ENCODE measurements around the gene C21orf58. TPM values are rescaled to one million over a fixed set of nuclear protein-coding genes. Genes with fewer than 3 reads are reported as not detected.
A peak's percentile ranks its signal among the peaks of the same experiment; 100 is the strongest.

The C21orf58 gene
- polyA plus RNA-seq, 3 donors: 0.15 to 0.73 (median 0.21) TPM

GRCh38 chr21:46322351-46323226 is 1.1 kb downstream of the C21orf58 start:
- peak in 2 of 3 donors; percentile 6 to 20 for DNase-seq
- WGBS (ENCODE audit: insufficient coverage): under 1% methylated on average over 45 of the region's 50 CpGs
- H3K36me3 ChIP-seq (replicated peaks in 1 of 2; ENCODE audit: control insufficient read depth in 1 of 2, insufficient read depth in 2 of 2, low read length in 2 of 2): peaks cover 0 to 4% of the 10 kb centered on the region in 2 donors
- H3K4me3 ChIP-seq (replicated peaks in 1 of 3; ENCODE audit: low read depth in 2 of 3, low read length in 3 of 3): peak overlapping the region; percentile 82 to 100 (median 96)
- peaks cover 47% of the 10 kb centered on the region for H3K4me1 Mint-ChIP-seq
- H3K4me1 ChIP-seq (ENCODE audit: control insufficient read depth in 1 of 2, insufficient read depth in 2 of 2, low read length in 2 of 2): peaks cover 43 to 47% of the 10 kb centered on the region in 2 donors
- peak overlapping the region in 1 of 2 donors; percentile 47 for H3K27ac ChIP-seq (ENCODE audit: low read depth in 1 of 2, low read length in 2 of 2)
- peak overlapping the region; percentile 37 to 82 (median 61) for H3K27ac Mint-ChIP-seq
- peak overlapping the region; percentile 67 for H3K9ac ChIP-seq (ENCODE audit: insufficient read depth, low read length, poor library complexity, severe bottlenecking)
- H3K36me3 Mint-ChIP-seq: peaks cover 6 to 11% of the 10 kb centered on the region in 2 donors
- peak overlapping the region; percentile 90 for H3K4me2 ChIP-seq (replicated peaks; ENCODE audit: extremely low read depth, low read length, poor library complexity, severe bottlenecking)
- H2AFZ ChIP-seq (ENCODE audit: insufficient read depth, low read depth, low read length, poor library complexity, severe bottlenecking): peak overlapping the region; percentile 97
- H3K4me3 Mint-ChIP-seq: peak overlapping the region; percentile 94 to 95
- peaks cover 79% of the 10 kb centered on the region for H3K79me2 ChIP-seq (ENCODE audit: insufficient read depth, low read length)
- intact Hi-C loops (cut with micrococcal nuclease): loop anchor here (5.0 to 10.0 kb wide), 5 partner anchors 35 to 138 kb away; partner anchors contain the start of genes DIP2A (in 1 of the 2), LSS (in 1 of the 2), MCM3AP (in 1 of the 2) and SPATC1L (in 1 of the 2)
- H3K27me3 ChIP-seq (ENCODE audit: control insufficient read depth in 2 of 2, insufficient read depth in 2 of 2, low read length in 2 of 2): no peaks in the 10 kb centered on the region
- peaks cover 0 to 4% (median 0%) of the 10 kb centered on the region in 7 donors for H3K9me3 Mint-ChIP-seq
- TF ChIP-seq CTCF (IDR thresholded peaks at IDR 0.05): no peak
- H3K27me3 Mint-ChIP-seq (ENCODE audit: low read depth in 3 of 3): peaks cover 0 to 3% (median 0%) of the 10 kb centered on the region in 3 donors
- no peaks in the 10 kb centered on the region for H3K9me3 ChIP-seq (replicated peaks in 1 of 2; ENCODE audit: control insufficient read depth in 1 of 2, insufficient read depth in 1 of 2, low read length in 2 of 2)
- peaks cover under 1% of the 10 kb centered on the region for H4K20me1 ChIP-seq (ENCODE audit: insufficient read depth, low read length)

- Histone ChIP-seq H2AFZ (ENCODE audit: insufficient read depth, low read depth, low read length, poor library complexity, severe bottlenecking) (peak overlapping the region; percentile 46), H4K20me1 (ENCODE audit: insufficient read depth, low read length) (no peaks in the 10 kb centered on the region), H3K27me3 (ENCODE audit: control insufficient read depth in 2 of 2, insufficient read depth in 2 of 2, low read length in 2 of 2) (no peaks in the 10 kb centered on the region), H3K27ac (ENCODE audit: low read depth in 1 of 2, low read length in 2 of 2) (peak overlapping the region in 1 of 2 donors; percentile 32), H3K9me3 (replicated peaks in 1 of 2; ENCODE audit: control insufficient read depth in 1 of 2, insufficient read depth in 1 of 2, low read length in 2 of 2) (no peaks in the 10 kb centered on the region), H3K9ac (ENCODE audit: insufficient read depth, low read length, poor library complexity, severe bottlenecking) (no peak overlapping the region), H3K4me1 (ENCODE audit: control insufficient read depth in 1 of 2, insufficient read depth in 2 of 2, low read length in 2 of 2) (peaks cover 39 to 40% of the 10 kb centered on the region in 2 donors), H3K4me2 (replicated peaks; ENCODE audit: extremely low read depth, low read length, poor library complexity, severe bottlenecking) (no peak overlapping the region), H3K36me3 (replicated peaks in 1 of 2; ENCODE audit: control insufficient read depth in 1 of 2, insufficient read depth in 2 of 2, low read length in 2 of 2) (peaks cover 2 to 5% of the 10 kb centered on the region in 2 donors), H3K4me3 (replicated peaks in 1 of 3; ENCODE audit: low read depth in 2 of 3, low read length in 3 of 3) (no peak overlapping the region), H3K79me2 (ENCODE audit: insufficient read depth, low read length) (peaks cover 64% of the 10 kb centered on the region)
- 7% methylated on average over 2 of the region's 4 CpGs for WGBS (ENCODE audit: insufficient coverage)
- Mint-ChIP-seq H3K36me3 (peaks cover 0 to 10% of the 10 kb centered on the region in 2 donors), H3K27ac (peak overlapping the region in 4 of 7 donors; percentile 40 to 79 (median 55)), H3K4me3 (no peak overlapping the region), H3K27me3 (ENCODE audit: low read depth in 3 of 3) (peaks cover 0 to 3% (median 0%) of the 10 kb centered on the region in 3 donors), H3K4me1 (peaks cover 42% of the 10 kb centered on the region), H3K9me3 (peaks cover 0 to 4% (median 0%) of the 10 kb centered on the region in 7 donors)
- intact Hi-C loops (cut with micrococcal nuclease): loop anchor here (5.0 to 10.0 kb wide), 5 partner anchors 33 to 137 kb away; partner anchors contain the start of genes DIP2A (in 1 of the 2), LSS (in 1 of the 2), MCM3AP (in 1 of the 2) and SPATC1L (in 1 of the 2)
- no peak for DNase-seq
- no peak for TF ChIP-seq CTCF (IDR thresholded peaks at IDR 0.05)
Measured at GRCh38 chr21:46320331-46320801, 3.3 kb downstream of the C21orf58 start.
